ENCODE results near the gene NRG2. TPM values are rescaled to one million over a fixed set of nuclear protein-coding genes. Genes with fewer than 3 reads are reported as not detected.

The NRG2 gene
- total RNA-seq, 1 experiment from 2014 or later = 0.91 TPM

GRCh38 chr5:139872851-139873794 is 170.0 kb downstream of the NRG2 start:
- no peak overlapping the region for H3K9ac ChIP-seq (ENCODE audit: low read length)
- no peak for ATAC-seq
- peaks cover 17 to 18% of the 10 kb centered on the region in 2 experiments for H3K4me1 ChIP-seq (ENCODE audit: control insufficient read depth in 1 of 2, insufficient read depth in 2 of 2, low read length in 2 of 2)
- no peaks in the 10 kb centered on the region for H3K9me2 ChIP-seq (ENCODE audit: insufficient read depth)
- intact Hi-C loops (cut with micrococcal nuclease) = no loop called here
- DNase-seq (ENCODE audit: low read depth, low spot score) = no peak
- ChIA-PET POLR2A (no interaction called here), RAD21 (ENCODE audit: low non-redundant PET in 1 of 2, low total read pairs in 2 of 2, uncharacterized antibody in 2 of 2, unreplicated experiment in 2 of 2) (interaction anchor here in 1 of 2 experiments (1.7 kb wide), 1 partner anchor 95 kb away, joined by 4 read pairs; no protein-coding TSS in a partner anchor), CTCF (interaction anchor here (1.0 to 1.2 kb wide), 2 partner anchors 85 to 96 kb away, joined by 4 read pairs; no protein-coding TSS in a partner anchor)
- no peak for TF ChIP-seq EGR1 (IDR thresholded peaks at IDR 0.05; ENCODE audit: low read depth)
- no peak for TF ChIP-seq ZBTB33 (IDR thresholded peaks at IDR 0.05; ENCODE audit: extremely low read depth, insufficient replicate concordance, low read length)
- TF ChIP-seq ZFX (IDR thresholded peaks at IDR 0.05) = no peak; the same call in 1 of the 2 replicates
- TF ChIP-seq EZH2phosphoT487 (IDR thresholded peaks at IDR 0.05; ENCODE audit: borderline replicate concordance) = no peak
- no peak for TF ChIP-seq YY1 (IDR thresholded peaks at IDR 0.05; ENCODE audit: extremely low read depth, insufficient replicate concordance, low read depth, low read length)
- no peak for TF ChIP-seq SP1 (IDR thresholded peaks at IDR 0.05; ENCODE audit: low read depth)
- TF ChIP-seq TCF7L2 (IDR thresholded peaks at IDR 0.05; ENCODE audit: borderline replicate concordance, extremely low read depth, insufficient read depth, insufficient read length) = no peak
- no peak for TF ChIP-seq ELF1 (IDR thresholded peaks at IDR 0.05; ENCODE audit: borderline replicate concordance, low read depth)
- TF ChIP-seq SRF (IDR thresholded peaks at IDR 0.05; ENCODE audit: low read depth) = no peak
- no peak for TF ChIP-seq CEBPB (IDR thresholded peaks at IDR 0.05; ENCODE audit: low read depth)
- no peak for TF ChIP-seq POLR2A (IDR thresholded peaks at IDR 0.05; ENCODE audit: borderline replicate concordance, extremely low read depth, insufficient read depth, insufficient read length)
- no peak for TF ChIP-seq SIN3A (IDR thresholded peaks at IDR 0.05; ENCODE audit: low read depth)
- no peak for TF ChIP-seq RAD21 (IDR thresholded peaks at IDR 0.05; ENCODE audit: low read depth)
- no peak for TF ChIP-seq POLR2AphosphoS5 (IDR thresholded peaks at IDR 0.05; ENCODE audit: low read depth, low read length)
- H3K79me2 ChIP-seq (ENCODE audit: insufficient read depth, low read length) = no peaks in the 10 kb centered on the region
- H3K27ac ChIP-seq (ENCODE audit: low read depth, low read length) = no peak overlapping the region
- H3K4me3 ChIP-seq (replicated peaks in 1 of 2; ENCODE audit: low read depth in 1 of 2, low read length in 2 of 2) = no peak overlapping the region
- H4K20me1 ChIP-seq (ENCODE audit: insufficient read depth) = no peaks in the 10 kb centered on the region
- no peaks in the 10 kb centered on the region for H3K27me3 ChIP-seq (ENCODE audit: insufficient read depth, low read length)
- H2AFZ ChIP-seq (ENCODE audit: low read depth, low read length, poor library complexity, severe bottlenecking) = no peak overlapping the region
- H3K9me3 ChIP-seq (ENCODE audit: control insufficient read depth in 1 of 2, insufficient read depth in 1 of 2, low read depth in 1 of 2, low read length in 2 of 2) = no peaks in the 10 kb centered on the region
- no peak overlapping the region for H3K4me2 ChIP-seq (ENCODE audit: low read length)
- H3K36me3 ChIP-seq (ENCODE audit: control insufficient read depth in 1 of 2, insufficient read depth in 2 of 2, low read length in 2 of 2) = no peaks in the 10 kb centered on the region
- no TSS peak for BruUV-seq (replicated peaks)
